Muscle layer of duodenum (tissue), 2 donors: ENCODE measurements around the gene HSD17B13.
"Not testable (repeated sequence)": the region's sequence is repeated elsewhere in the genome, so short reads cannot be mapped to it uniquely, and the experiment has no call there.

Experiments
- H3K27ac ChIP-seq: one replicate; pipeline ENCODE4 v1.7.0; 2013; ENCODE audit warnings: mild to moderate bottlenecking, low read length
- H3K27me3 ChIP-seq: one replicate; pipeline ENCODE4 v1.7.0; 2013; ENCODE audit warnings: low read depth, mild to moderate bottlenecking, control low read depth, low read length
- H3K36me3 ChIP-seq, 2 donors: one replicate each; pipeline ENCODE4 v1.7.0; 2013; ENCODE audit warnings: low read length in 2 of 2, control low read depth in 1 of 2, mild to moderate bottlenecking in 1 of 2; ENCODE audit not compliant: insufficient read depth in 2 of 2, control insufficient read depth in 1 of 2
- H3K4me1 ChIP-seq, 2 donors: one replicate each; pipeline ENCODE4 v1.7.0; 2013; ENCODE audit warnings: low read length in 2 of 2, mild to moderate bottlenecking in 2 of 2, control low read depth in 1 of 2, moderate library complexity in 1 of 2; ENCODE audit not compliant: insufficient read depth in 2 of 2, control insufficient read depth in 1 of 2
- H3K4me3 ChIP-seq, 2 donors: one replicate each; pipeline ENCODE4 v1.7.0; 2013; ENCODE audit warnings: low read length in 2 of 2, low read depth in 1 of 2, mild to moderate bottlenecking in 1 of 2
- H3K9me3 ChIP-seq, 2 donors: one replicate each; pipeline ENCODE4 v1.7.0; 2013; ENCODE audit warnings: low read length in 2 of 2, control low read depth in 1 of 2, mild to moderate bottlenecking in 1 of 2; ENCODE audit not compliant: control insufficient read depth in 1 of 2
- donor health status: healthy.

HSD17B13 gene

GRCh38 chr4:87284268-87284667 lies 38.4 kb downstream of the HSD17B13 start:
- not testable (repeated sequence) for H3K36me3 ChIP-seq, H3K27me3 ChIP-seq, H3K4me3 ChIP-seq, H3K4me1 ChIP-seq, H3K27ac ChIP-seq
- H3K9me3 ChIP-seq: peaks cover 0 to 19% of the 10 kb centered on the region in 2 donors

- Histone ChIP-seq H3K36me3 (no peaks in the 10 kb centered on the region), H3K9me3 (peaks cover 0 to 19% of the 10 kb centered on the region in 2 donors)
These were observed 39.5 kb downstream of the HSD17B13 start for GRCh38 chr4:87283151-87283550.

DNA sequence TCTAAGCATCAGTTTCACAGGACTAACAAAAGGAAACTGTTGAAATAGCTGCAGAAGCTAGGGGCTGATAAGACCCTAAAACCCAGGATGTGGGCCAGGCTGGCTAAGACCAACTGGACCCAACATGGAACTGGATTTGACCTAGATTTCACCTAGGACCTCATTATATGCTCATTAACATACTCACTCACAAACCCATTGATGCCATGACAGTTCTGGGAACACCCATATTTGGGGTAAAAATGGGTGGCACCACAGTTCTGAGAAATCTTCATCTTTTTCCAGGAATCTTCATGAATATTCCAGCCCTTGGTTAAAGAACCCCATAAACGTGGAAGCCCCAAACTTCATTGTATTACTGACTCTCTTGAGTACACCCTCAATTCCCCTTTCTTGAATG lies 41.1 kb downstream of the HSD17B13 start:
- Histone ChIP-seq H3K27me3 (no peaks in the 10 kb centered on the region), H3K4me3 (no peak overlapping the region), H3K27ac (no peak overlapping the region), H3K36me3 (no peaks in the 10 kb centered on the region), H3K4me1 (no peaks in the 10 kb centered on the region), H3K9me3 (peaks cover 0 to 13% of the 10 kb centered on the region in 2 donors)

More at GRCh38 chr4:87283151-87283550, 39.5 kb downstream of the HSD17B13 start:
- Histone ChIP-seq H3K4me1 (no peaks in the 10 kb centered on the region), H3K27me3 (no peaks in the 10 kb centered on the region), H3K4me3 (no peak overlapping the region), H3K27ac (no peak overlapping the region)

- Histone ChIP-seq H3K27me3 (no peaks in the 10 kb centered on the region), H3K4me3 (no peak overlapping the region), H3K36me3 (no peaks in the 10 kb centered on the region), H3K4me1 (no peaks in the 10 kb centered on the region), H3K27ac (no peak overlapping the region), H3K9me3 (no peaks in the 10 kb centered on the region)
These were observed 44.3 kb downstream of the HSD17B13 start for GRCh38 chr4:87278335-87278794.

DNA sequence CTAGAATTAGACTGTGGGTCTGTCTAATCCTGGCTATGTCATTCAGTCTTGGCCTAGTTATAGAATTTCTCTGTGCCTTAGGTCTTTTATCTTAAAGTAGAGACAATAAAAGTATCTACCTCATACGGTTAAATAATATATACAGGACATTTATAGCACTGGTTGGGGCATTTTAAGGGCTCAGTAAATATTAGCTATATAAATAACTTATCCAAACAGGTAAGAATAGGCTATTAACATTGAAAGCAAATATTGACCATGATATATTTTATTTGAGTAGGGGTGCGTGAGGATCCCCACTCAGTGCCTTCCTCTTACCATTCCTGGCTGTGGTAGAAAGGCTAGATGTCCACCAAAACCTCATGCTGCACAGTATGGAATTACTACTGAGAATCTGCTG lies 47.4 kb downstream of the HSD17B13 start:
- Histone ChIP-seq H3K27ac (no peak overlapping the region), H3K36me3 (no peaks in the 10 kb centered on the region)

GRCh38 chr4:87274803-87275202 lies 47.9 kb downstream of the HSD17B13 start:
- Histone ChIP-seq H3K36me3 (no peaks in the 10 kb centered on the region), H3K4me3 (no peak overlapping the region), H3K4me1 (no peaks in the 10 kb centered on the region), H3K27ac (no peak overlapping the region), H3K9me3 (no peaks in the 10 kb centered on the region), H3K27me3 (no peaks in the 10 kb centered on the region)

More for the DNA sequence above, 47.4 kb downstream of the HSD17B13 start:
- H3K9me3 ChIP-seq: no peaks in the 10 kb centered on the region
- H3K4me1 ChIP-seq: no peaks in the 10 kb centered on the region
- no peaks in the 10 kb centered on the region for H3K27me3 ChIP-seq
- H3K4me3 ChIP-seq: no peak overlapping the region

DNA sequence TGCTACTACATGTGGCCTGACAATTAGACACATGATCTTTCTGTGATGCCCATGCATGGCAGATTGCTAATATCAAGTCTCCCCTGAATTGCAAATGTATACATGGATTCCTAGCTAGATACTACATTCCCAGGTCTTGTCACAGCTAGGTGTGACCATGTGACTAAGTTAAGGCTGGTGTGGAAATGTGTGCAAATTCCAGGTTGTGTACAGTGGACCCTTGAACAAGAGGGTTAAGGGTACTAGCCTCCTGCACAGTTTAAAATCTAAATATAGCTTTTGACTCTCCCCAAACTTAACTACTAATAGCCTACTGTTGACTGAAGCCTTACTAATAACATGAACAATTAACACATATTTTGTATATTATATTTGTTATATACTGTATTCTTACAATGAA lies 48.4 kb downstream of the HSD17B13 start:
- no peaks in the 10 kb centered on the region for H3K9me3 ChIP-seq
- no peaks in the 10 kb centered on the region for H3K36me3 ChIP-seq
- no peak overlapping the region for H3K4me3 ChIP-seq
- H3K4me1 ChIP-seq: no peaks in the 10 kb centered on the region
- no peak overlapping the region for H3K27ac ChIP-seq
- no peaks in the 10 kb centered on the region for H3K27me3 ChIP-seq

- H3K4me3 ChIP-seq: no peak overlapping the region
- no peaks in the 10 kb centered on the region for H3K27me3 ChIP-seq
- no peaks in the 10 kb centered on the region for H3K9me3 ChIP-seq
- no peak overlapping the region for H3K27ac ChIP-seq
- no peaks in the 10 kb centered on the region for H3K4me1 ChIP-seq
- H3K36me3 ChIP-seq: no peaks in the 10 kb centered on the region
These were observed 51.9 kb downstream of the HSD17B13 start for GRCh38 chr4:87270825-87271224.

DNA sequence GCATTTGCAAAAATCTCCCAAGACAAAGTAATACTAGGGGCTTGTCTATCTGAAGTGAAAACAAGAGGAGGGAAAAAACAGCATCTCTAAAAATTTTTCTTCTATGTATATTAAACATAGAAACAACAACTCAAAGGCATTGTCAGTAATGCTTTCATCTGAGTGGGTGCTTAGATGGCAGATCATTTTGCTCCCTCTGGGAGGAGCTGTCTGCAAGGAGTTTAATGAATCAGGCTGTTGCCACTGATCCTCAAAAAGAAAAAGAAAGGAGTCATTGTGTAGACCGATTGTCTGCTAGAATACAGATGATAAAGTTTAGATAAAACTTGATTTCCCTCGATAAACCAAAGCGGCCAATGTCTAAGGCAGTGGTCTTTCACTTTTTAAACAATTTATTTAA lies 52.5 kb downstream of the HSD17B13 start:
- Histone ChIP-seq H3K36me3 (no peaks in the 10 kb centered on the region), H3K9me3 (no peaks in the 10 kb centered on the region), H3K4me3 (no peak overlapping the region), H3K27me3 (no peaks in the 10 kb centered on the region), H3K27ac (no peak overlapping the region), H3K4me1 (no peaks in the 10 kb centered on the region)

DNA sequence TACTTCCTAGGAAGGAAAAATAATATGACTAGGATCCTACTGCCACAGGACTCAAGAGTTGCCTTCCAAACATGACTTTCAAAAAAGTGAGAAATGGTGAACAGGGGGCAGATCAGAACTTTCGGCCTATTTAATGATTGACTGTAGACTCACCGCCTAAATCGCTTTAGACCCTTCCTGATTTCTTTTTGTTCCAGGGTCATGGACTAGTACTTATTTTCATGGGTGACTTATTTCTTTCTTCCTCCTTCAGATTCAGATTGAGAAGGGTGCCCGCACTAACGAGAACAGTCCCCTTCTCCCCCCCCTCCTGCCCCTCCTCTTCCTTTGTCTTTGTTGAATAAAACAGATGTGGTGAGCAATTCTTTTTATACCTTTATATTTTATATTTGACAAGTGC lies 54.3 kb downstream of the HSD17B13 start:
- H3K4me1 ChIP-seq: no peaks in the 10 kb centered on the region
- no peak overlapping the region for H3K27ac ChIP-seq
- H3K36me3 ChIP-seq: no peaks in the 10 kb centered on the region
- no peaks in the 10 kb centered on the region for H3K27me3 ChIP-seq
- no peaks in the 10 kb centered on the region for H3K9me3 ChIP-seq
- no peak overlapping the region for H3K4me3 ChIP-seq

- no peaks in the 10 kb centered on the region for H3K4me1 ChIP-seq
- H3K36me3 ChIP-seq: no peaks in the 10 kb centered on the region
- no peaks in the 10 kb centered on the region for H3K27me3 ChIP-seq
- no peak overlapping the region for H3K4me3 ChIP-seq
- no peak overlapping the region for H3K27ac ChIP-seq
- H3K9me3 ChIP-seq: no peaks in the 10 kb centered on the region
These were observed 55.7 kb downstream of the HSD17B13 start for GRCh38 chr4:87266986-87267385.

DNA sequence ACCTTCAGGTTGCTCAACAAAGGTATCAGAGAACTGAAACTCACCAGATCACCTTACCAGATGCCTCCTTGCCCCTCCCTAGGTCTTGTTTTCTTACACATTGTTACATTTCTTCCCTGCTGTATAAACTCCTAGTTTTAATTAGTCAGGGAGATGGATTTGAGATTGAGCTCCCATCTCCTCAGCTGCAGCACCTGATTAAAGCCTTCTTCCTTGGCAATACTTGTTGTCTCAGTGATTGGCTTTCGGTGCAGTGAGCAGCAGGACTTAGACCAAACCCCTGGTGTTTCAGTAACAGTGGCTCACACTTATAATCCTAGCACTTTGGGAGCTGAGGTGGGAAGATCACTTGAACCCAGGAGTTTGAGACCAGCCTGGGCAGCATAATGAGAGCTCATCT lies 59.8 kb downstream of the HSD17B13 start:
- Histone ChIP-seq H3K4me3 (no peak overlapping the region), H3K36me3 (no peaks in the 10 kb centered on the region), H3K27ac (no peak overlapping the region), H3K4me1 (no peaks in the 10 kb centered on the region), H3K9me3 (no peaks in the 10 kb centered on the region), H3K27me3 (no peaks in the 10 kb centered on the region)
